ENCODE results near the gene LAIR1. TPM values are rescaled to one million over a fixed set of nuclear protein-coding genes. Genes with fewer than 3 reads are reported as not detected.
A peak's percentile ranks its signal among the peaks of the same experiment; 100 is the strongest.
"Not testable (repeated sequence)": the region's sequence is repeated elsewhere in the genome, so short reads cannot be mapped to it uniquely, and the experiment has no call there.

Gene LAIR1
- total RNA-seq, 1 experiment from 2014 or later = not detected

DNA sequence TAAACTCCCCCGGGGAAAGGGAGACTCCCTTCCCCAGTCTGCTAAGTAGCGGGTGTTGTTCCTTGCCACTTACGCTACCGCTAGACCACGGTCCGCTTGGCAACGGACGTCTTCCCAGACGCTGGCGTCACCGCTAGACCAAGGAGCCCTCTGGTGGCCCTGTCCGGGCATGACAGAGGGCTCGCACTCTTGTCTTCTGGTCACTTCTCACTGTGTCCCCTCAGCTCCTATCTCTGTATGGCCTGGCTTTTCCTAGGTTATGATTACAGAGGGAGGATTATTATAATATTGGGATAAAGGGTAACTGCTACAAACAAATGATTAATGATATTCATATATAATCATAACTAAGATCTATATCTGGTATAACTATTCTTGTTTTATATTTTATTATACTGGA, 41.8 kb downstream of the LAIR1 start:
- H3K9me2 ChIP-seq (ENCODE audit: insufficient read depth); H3K4me1 ChIP-seq (replicated peaks; ENCODE audit: insufficient read depth); H3K9me3 ChIP-seq (ENCODE audit: insufficient read depth, low read depth); POLR2A ChIA-PET (ENCODE audit: unreplicated experiment); H4K20me1 ChIP-seq (ENCODE audit: insufficient read depth); H3K36me3 ChIP-seq (ENCODE audit: low read depth); H3K4me2 ChIP-seq; CTCF ChIA-PET; H3F3A ChIP-seq (ENCODE audit: insufficient read depth, low read depth); H3K4me3 ChIP-seq; H3K79me2 ChIP-seq (ENCODE audit: low read depth); intact Hi-C loops (cut with micrococcal nuclease; ENCODE audit: unreplicated experiment); H2AFZ ChIP-seq; H3K27ac ChIP-seq; BruUV-seq (replicated peaks): not testable (repeated sequence)
- TF ChIP-seq, protein P1, sequence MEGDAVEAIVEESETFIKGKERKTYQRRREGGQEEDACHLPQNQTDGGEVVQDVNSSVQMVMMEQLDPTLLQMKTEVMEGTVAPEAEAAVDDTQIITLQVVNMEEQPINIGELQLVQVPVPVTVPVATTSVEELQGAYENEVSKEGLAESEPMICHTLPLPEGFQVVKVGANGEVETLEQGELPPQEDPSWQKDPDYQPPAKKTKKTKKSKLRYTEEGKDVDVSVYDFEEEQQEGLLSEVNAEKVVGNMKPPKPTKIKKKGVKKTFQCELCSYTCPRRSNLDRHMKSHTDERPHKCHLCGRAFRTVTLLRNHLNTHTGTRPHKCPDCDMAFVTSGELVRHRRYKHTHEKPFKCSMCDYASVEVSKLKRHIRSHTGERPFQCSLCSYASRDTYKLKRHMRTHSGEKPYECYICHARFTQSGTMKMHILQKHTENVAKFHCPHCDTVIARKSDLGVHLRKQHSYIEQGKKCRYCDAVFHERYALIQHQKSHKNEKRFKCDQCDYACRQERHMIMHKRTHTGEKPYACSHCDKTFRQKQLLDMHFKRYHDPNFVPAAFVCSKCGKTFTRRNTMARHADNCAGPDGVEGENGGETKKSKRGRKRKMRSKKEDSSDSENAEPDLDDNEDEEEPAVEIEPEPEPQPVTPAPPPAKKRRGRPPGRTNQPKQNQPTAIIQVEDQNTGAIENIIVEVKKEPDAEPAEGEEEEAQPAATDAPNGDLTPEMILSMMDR (conservative IDR thresholded peaks at IDR 0.05) = peak; percentile 58
- H3K27me3 ChIP-seq (ENCODE audit: insufficient read depth, low read depth) = peaks cover 65% of the 10 kb centered on the region
- DNase-seq = peak in 1 of 2 experiments; percentile 46

DNA sequence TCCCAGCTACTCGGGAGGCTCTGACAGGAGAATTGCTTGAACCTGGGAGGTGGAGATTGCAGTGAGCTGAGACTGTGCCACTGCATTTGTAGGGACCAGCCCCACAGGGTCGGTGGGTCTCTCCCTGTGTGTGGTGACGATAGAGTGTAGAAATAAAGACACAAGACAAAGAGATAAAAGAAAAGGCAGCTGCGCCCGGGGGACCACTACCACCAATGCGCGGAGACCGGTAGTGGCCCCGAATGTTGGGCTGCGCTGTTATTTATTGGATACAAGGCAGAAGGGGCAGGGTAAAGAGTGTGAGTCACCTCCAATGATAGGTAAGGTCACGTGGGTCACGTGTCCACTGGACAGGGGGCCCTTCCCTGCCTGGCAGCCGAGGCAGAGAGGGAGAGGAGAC, 42.4 kb downstream of the LAIR1 start:
- H3K4me1 ChIP-seq (replicated peaks; ENCODE audit: insufficient read depth); H2AFZ ChIP-seq; H3K9me3 ChIP-seq (ENCODE audit: insufficient read depth, low read depth); H3K36me3 ChIP-seq (ENCODE audit: low read depth); H3K79me2 ChIP-seq (ENCODE audit: low read depth); H3K9me2 ChIP-seq (ENCODE audit: insufficient read depth); H3F3A ChIP-seq (ENCODE audit: insufficient read depth, low read depth); DNase-seq; BruUV-seq (replicated peaks); H4K20me1 ChIP-seq (ENCODE audit: insufficient read depth); H3K27ac ChIP-seq; POLR2A ChIA-PET (ENCODE audit: unreplicated experiment); intact Hi-C loops (cut with micrococcal nuclease; ENCODE audit: unreplicated experiment); H3K4me3 ChIP-seq; CTCF ChIA-PET; H3K4me2 ChIP-seq: not testable (repeated sequence)
- H3K27me3 ChIP-seq (ENCODE audit: insufficient read depth, low read depth) = peaks cover 65% of the 10 kb centered on the region

DNA sequence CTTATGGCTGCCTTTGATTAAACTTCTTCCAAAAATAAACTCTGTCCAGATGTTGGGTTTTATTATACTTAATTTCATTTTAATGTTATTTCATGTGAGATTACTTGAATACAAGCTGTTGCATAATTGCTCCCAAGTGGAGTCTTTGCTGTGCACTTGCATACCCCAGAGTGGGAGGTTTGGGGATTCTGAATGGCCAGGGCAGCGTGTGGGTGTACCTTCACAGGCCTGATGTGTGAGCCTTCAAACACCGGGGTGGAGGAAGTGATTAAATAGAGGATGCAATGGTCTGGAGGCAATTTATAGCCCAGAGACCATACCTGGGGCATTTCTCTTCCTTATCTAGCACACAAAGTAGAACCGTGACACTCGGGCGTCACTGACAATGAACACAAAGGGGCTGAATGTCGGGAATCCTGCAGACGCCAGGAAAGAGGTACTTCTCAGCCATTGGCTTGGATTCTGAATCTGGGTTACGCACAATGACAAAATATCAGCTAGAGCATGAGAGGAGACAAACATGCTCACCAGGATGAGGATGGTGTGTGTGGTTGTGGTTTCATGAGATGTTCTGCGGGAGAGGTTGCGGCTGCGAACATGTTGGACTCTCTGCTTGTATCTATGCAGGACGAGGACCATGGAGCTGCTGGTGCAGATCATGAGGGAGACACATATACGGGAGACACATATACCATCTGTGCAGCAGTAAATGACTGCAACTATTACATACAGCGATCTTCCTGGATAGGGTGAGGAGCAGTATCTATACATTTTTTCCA, 44.6 kb downstream of the LAIR1 start:
- intact Hi-C loops (cut with micrococcal nuclease; ENCODE audit: unreplicated experiment) = no loop called here
- DNase-seq = no peak
- Histone ChIP-seq H4K20me1 (ENCODE audit: insufficient read depth) (no peaks in the 10 kb centered on the region), H3K27ac (no peak overlapping the region), H3K27me3 (ENCODE audit: insufficient read depth, low read depth) (peaks cover 70% of the 10 kb centered on the region), H3K4me3 (no peak overlapping the region), H2AFZ (no peak overlapping the region), H3K9me3 (ENCODE audit: insufficient read depth, low read depth) (no peaks in the 10 kb centered on the region), H3F3A (ENCODE audit: insufficient read depth, low read depth) (no peaks in the 10 kb centered on the region), H3K36me3 (ENCODE audit: low read depth) (no peaks in the 10 kb centered on the region), H3K9me2 (ENCODE audit: insufficient read depth) (no peaks in the 10 kb centered on the region), H3K4me2 (no peak overlapping the region), H3K79me2 (ENCODE audit: low read depth) (no peaks in the 10 kb centered on the region), H3K4me1 (replicated peaks; ENCODE audit: insufficient read depth) (no peaks in the 10 kb centered on the region)
- TF ChIP-seq EZH2 (IDR thresholded peaks at IDR 0.05; ENCODE audit: low read depth) = no peak
- TF ChIP-seq, protein P1 (conservative IDR thresholded peaks at IDR 0.05) = no peak
- BruUV-seq (replicated peaks) = no TSS peak
- ChIA-PET CTCF (no interaction called here), POLR2A (ENCODE audit: unreplicated experiment) (no interaction called here)

DNA sequence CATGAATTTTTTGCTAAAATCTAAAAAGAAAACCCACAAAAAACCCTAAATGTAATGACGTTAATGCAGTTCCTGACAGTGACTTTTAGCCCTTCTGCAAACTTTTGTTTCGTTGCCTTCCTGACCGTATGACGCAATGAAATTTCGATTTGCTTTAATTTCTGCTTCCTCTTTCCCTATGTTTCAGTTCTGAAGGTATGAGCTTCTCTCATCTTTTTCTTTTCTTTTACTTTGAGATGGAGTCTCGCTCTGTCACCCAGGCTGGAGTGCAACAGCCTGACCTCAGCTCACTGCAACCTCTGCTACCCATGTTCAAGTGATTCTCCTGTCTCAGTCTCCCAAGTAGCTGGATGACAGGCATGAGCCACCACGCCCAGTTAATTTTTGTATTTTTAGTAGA, 45.7 kb downstream of the LAIR1 start:
- POLR2A ChIA-PET (ENCODE audit: unreplicated experiment) = no interaction called here
- intact Hi-C loops (cut with micrococcal nuclease; ENCODE audit: unreplicated experiment) = no loop called here

More for the DNA sequence above, 45.7 kb downstream of the LAIR1 start:
- Histone ChIP-seq H2AFZ (no peak overlapping the region), H3K27me3 (ENCODE audit: insufficient read depth, low read depth) (peaks cover 80% of the 10 kb centered on the region), H3K36me3 (ENCODE audit: low read depth) (no peaks in the 10 kb centered on the region), H3K4me2 (no peak overlapping the region), H3K79me2 (ENCODE audit: low read depth) (no peaks in the 10 kb centered on the region), H3F3A (ENCODE audit: insufficient read depth, low read depth) (no peaks in the 10 kb centered on the region), H3K27ac (no peak overlapping the region), H3K9me2 (ENCODE audit: insufficient read depth) (no peaks in the 10 kb centered on the region), H3K9me3 (ENCODE audit: insufficient read depth, low read depth) (no peaks in the 10 kb centered on the region), H3K4me1 (replicated peaks; ENCODE audit: insufficient read depth) (no peaks in the 10 kb centered on the region), H3K4me3 (no peak overlapping the region), H4K20me1 (ENCODE audit: insufficient read depth) (no peaks in the 10 kb centered on the region)
- TF ChIP-seq, protein P1 (conservative IDR thresholded peaks at IDR 0.05) = no peak
- no peak for TF ChIP-seq EZH2 (IDR thresholded peaks at IDR 0.05; ENCODE audit: low read depth)
- no TSS peak for BruUV-seq (replicated peaks)
- no peak for DNase-seq
- CTCF ChIA-PET = no interaction called here

Data from PC-9 (cell line).